ENCODE measurements around the gene ZNF2. TPM values are rescaled to one million over a fixed set of nuclear protein-coding genes. Genes with fewer than 3 reads are reported as not detected.

The ZNF2 gene
- total RNA-seq, 1 experiment from 2014 or later: 2.4 TPM

- Mint-ChIP-seq H3K9me3 (no peaks in the 10 kb centered on the region), H3K4me1 (peaks cover 20% of the 10 kb centered on the region), H3K36me3 (no peaks in the 10 kb centered on the region), H3K27ac (no peak overlapping the region; the same call in 1 of the 2 replicates), H3K4me3 (peak overlapping the region; percentile 98), H3K27me3 (ENCODE audit: low read depth) (no peaks in the 10 kb centered on the region; the same call in 1 of the 2 replicates)
- ATAC-seq (peak; percentile 9; the same call in 1 of the 2 replicates), DNase-seq (ENCODE audit: low spot score) (no peak)
- no peak for TF ChIP-seq E2F4 (CRISPR knock-in tag; IDR thresholded peaks at IDR 0.05; ENCODE audit: borderline replicate concordance, low read depth)
- TF ChIP-seq ATF2 (CRISPR knock-in tag; IDR thresholded peaks at IDR 0.05; ENCODE audit: borderline replicate concordance, low read depth): no peak
- TF ChIP-seq KAT7 (CRISPR knock-in tag; IDR thresholded peaks at IDR 0.05; ENCODE audit: borderline replicate concordance): no peak
- TF ChIP-seq JAZF1 (CRISPR knock-in tag; IDR thresholded peaks at IDR 0.05): no peak
- ChIA-PET CTCF (interaction anchor here (0.6 to 2.6 kb wide), 5 partner anchors 40 to 229 kb away, joined by 3 to 9 read pairs (median 3); no protein-coding TSS in a partner anchor), POLR2A (no interaction called here)
Observed at GRCh38 chr2:95166065-95166763, 605 bp downstream of the ZNF2 start.

GRCh38 chr2:95171902-95172301, 6.3 kb downstream of the ZNF2 start:
- no peaks in the 10 kb centered on the region for H3K36me3 Mint-ChIP-seq

GRCh38 chr2:95174031-95174542, 8.5 kb downstream of the ZNF2 start:
- DNase-seq (ENCODE audit: low spot score): no peak
- ATAC-seq: no peak
- H3K36me3 Mint-ChIP-seq: no peaks in the 10 kb centered on the region
- POLR2A ChIA-PET: no interaction called here
- H3K27ac Mint-ChIP-seq: no peak overlapping the region
- H3K27me3 Mint-ChIP-seq (ENCODE audit: low read depth): no peaks in the 10 kb centered on the region
- CTCF ChIA-PET: no interaction called here
- no peak overlapping the region for H3K4me3 Mint-ChIP-seq
- H3K4me1 Mint-ChIP-seq: no peaks in the 10 kb centered on the region
- H3K9me3 Mint-ChIP-seq: no peaks in the 10 kb centered on the region
- TF ChIP-seq ZBTB21 (CRISPR knock-in tag; IDR thresholded peaks at IDR 0.05; ENCODE audit: borderline replicate concordance) (no peak), ARID4B (CRISPR knock-in tag; IDR thresholded peaks at IDR 0.05; ENCODE audit: borderline replicate concordance) (no peak), ZNF425 (CRISPR knock-in tag; conservative IDR thresholded peaks at IDR 0.05) (no peak), GABPB1 (CRISPR knock-in tag; IDR thresholded peaks at IDR 0.05) (no peak), ZNF121 (CRISPR knock-in tag; IDR thresholded peaks at IDR 0.05) (no peak), OVOL2 (CRISPR knock-in tag; IDR thresholded peaks at IDR 0.05; ENCODE audit: borderline replicate concordance) (no peak), NFE2L1 (CRISPR knock-in tag; IDR thresholded peaks at IDR 0.05) (no peak), E2F4 (CRISPR knock-in tag; IDR thresholded peaks at IDR 0.05; ENCODE audit: borderline replicate concordance, low read depth) (no peak)

More at GRCh38 chr2:95171902-95172301, 6.3 kb downstream of the ZNF2 start:
- POLR2A ChIA-PET: no interaction called here
- H3K4me3 Mint-ChIP-seq: no peak overlapping the region
- TF ChIP-seq RELA (CRISPR knock-in tag; IDR thresholded peaks at IDR 0.05; ENCODE audit: borderline replicate concordance) (no peak), ZNF138 (CRISPR knock-in tag; conservative IDR thresholded peaks at IDR 0.05) (no peak), E2F4 (CRISPR knock-in tag; IDR thresholded peaks at IDR 0.05; ENCODE audit: borderline replicate concordance, low read depth) (no peak), ZNF396 (CRISPR knock-in tag; IDR thresholded peaks at IDR 0.05; ENCODE audit: borderline replicate concordance) (no peak), ATF3 (CRISPR knock-in tag; conservative IDR thresholded peaks at IDR 0.05) (no peak), ATF1 (CRISPR knock-in tag; IDR thresholded peaks at IDR 0.05) (no peak), NFE2L1 (CRISPR knock-in tag; IDR thresholded peaks at IDR 0.05) (no peak)
- no peaks in the 10 kb centered on the region for H3K9me3 Mint-ChIP-seq
- no peak for DNase-seq (ENCODE audit: low spot score)
- no peaks in the 10 kb centered on the region for H3K4me1 Mint-ChIP-seq
- CTCF ChIA-PET: no interaction called here
- H3K27me3 Mint-ChIP-seq (ENCODE audit: low read depth): no peaks in the 10 kb centered on the region
- no peak for ATAC-seq
- no peak overlapping the region for H3K27ac Mint-ChIP-seq
